Measurements from ENCODE around the gene GRB10.

GRCh38 chr7:50748472-50748871, 34.2 kb downstream of the GRB10 start:
- TF ChIP-seq, protein P1, sequence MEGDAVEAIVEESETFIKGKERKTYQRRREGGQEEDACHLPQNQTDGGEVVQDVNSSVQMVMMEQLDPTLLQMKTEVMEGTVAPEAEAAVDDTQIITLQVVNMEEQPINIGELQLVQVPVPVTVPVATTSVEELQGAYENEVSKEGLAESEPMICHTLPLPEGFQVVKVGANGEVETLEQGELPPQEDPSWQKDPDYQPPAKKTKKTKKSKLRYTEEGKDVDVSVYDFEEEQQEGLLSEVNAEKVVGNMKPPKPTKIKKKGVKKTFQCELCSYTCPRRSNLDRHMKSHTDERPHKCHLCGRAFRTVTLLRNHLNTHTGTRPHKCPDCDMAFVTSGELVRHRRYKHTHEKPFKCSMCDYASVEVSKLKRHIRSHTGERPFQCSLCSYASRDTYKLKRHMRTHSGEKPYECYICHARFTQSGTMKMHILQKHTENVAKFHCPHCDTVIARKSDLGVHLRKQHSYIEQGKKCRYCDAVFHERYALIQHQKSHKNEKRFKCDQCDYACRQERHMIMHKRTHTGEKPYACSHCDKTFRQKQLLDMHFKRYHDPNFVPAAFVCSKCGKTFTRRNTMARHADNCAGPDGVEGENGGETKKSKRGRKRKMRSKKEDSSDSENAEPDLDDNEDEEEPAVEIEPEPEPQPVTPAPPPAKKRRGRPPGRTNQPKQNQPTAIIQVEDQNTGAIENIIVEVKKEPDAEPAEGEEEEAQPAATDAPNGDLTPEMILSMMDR (IDR thresholded peaks at IDR 0.05), result no peak
- no peak for TF ChIP-seq POLR2A (IDR thresholded peaks at IDR 0.05)

Data from uterus (tissue), 2 donors.